Measurements from ENCODE around the gene NBDY. TPM values are rescaled to one million over a fixed set of nuclear protein-coding genes. Genes with fewer than 3 reads are reported as not detected.

NBDY gene
- total RNA-seq, 1 donor from 2014 or later, result 15.4 TPM

GRCh38 chrX:56793521-56794320, 64.7 kb downstream of the NBDY start:
- Histone ChIP-seq H3K4me1 (peaks cover 0 to 7% of the 10 kb centered on the region in 2 donors), H3K4me3 (peak overlapping the region in 1 of 2 donors; percentile 9), H3K27ac (peak overlapping the region in 1 of 2 donors; percentile 23), H3K9me3 (no peaks in the 10 kb centered on the region), H3K36me3 (no peaks in the 10 kb centered on the region), H3K27me3 (no peaks in the 10 kb centered on the region)
- intact Hi-C loops (cut with DNase I), result no loop called here
- TF ChIP-seq CTCF (IDR thresholded peaks at IDR 0.05), result peak in 2 of 3 experiments; percentile 22 to 46
- DNase-seq (ENCODE audit: low spot score in 2 of 2), result peak in 1 of 2 donors; percentile 61

- H3K27ac ChIP-seq, result no peak overlapping the region
- H3K36me3 ChIP-seq, result no peaks in the 10 kb centered on the region
- TF ChIP-seq CTCF (IDR thresholded peaks at IDR 0.05), result no peak
- H3K4me3 ChIP-seq, result no peak overlapping the region
- H3K4me1 ChIP-seq, result peaks cover 0 to 7% of the 10 kb centered on the region in 2 donors
- intact Hi-C loops (cut with DNase I), result no loop called here
- H3K27me3 ChIP-seq, result no peaks in the 10 kb centered on the region
- DNase-seq (ENCODE audit: low spot score in 2 of 2), result no peak
- H3K9me3 ChIP-seq, result no peaks in the 10 kb centered on the region
Observed at GRCh38 chrX:56794404-56795230, 65.6 kb downstream of the NBDY start.

- Histone ChIP-seq H3K36me3 (no peaks in the 10 kb centered on the region), H3K27ac (no peak overlapping the region), H3K4me1 (peaks cover 0 to 7% of the 10 kb centered on the region in 2 donors), H3K27me3 (no peaks in the 10 kb centered on the region), H3K9me3 (no peaks in the 10 kb centered on the region), H3K4me3 (no peak overlapping the region)
- no peak for DNase-seq (ENCODE audit: low spot score in 2 of 2)
- no peak for TF ChIP-seq CTCF (IDR thresholded peaks at IDR 0.05)
- intact Hi-C loops (cut with DNase I), result no loop called here
Observed at GRCh38 chrX:56795309-56795868, 66.3 kb downstream of the NBDY start.

GRCh38 chrX:56796641-56797395, 67.8 kb downstream of the NBDY start:
- Histone ChIP-seq H3K27ac (no peak overlapping the region), H3K27me3 (no peaks in the 10 kb centered on the region), H3K9me3 (no peaks in the 10 kb centered on the region), H3K4me1 (peaks cover 0 to 7% of the 10 kb centered on the region in 2 donors), H3K36me3 (no peaks in the 10 kb centered on the region), H3K4me3 (no peak overlapping the region)
- intact Hi-C loops (cut with DNase I), result no loop called here
- TF ChIP-seq CTCF (IDR thresholded peaks at IDR 0.05), result no peak
- DNase-seq (ENCODE audit: low spot score in 2 of 2), result no peak
